HCT116 (cell line): Measurements from ENCODE around the gene GALNT5. TPM values are rescaled to one million over a fixed set of nuclear protein-coding genes. Genes with fewer than 3 reads are reported as not detected.

Experiments used
- ATAC-seq: fragments of 200-7000 bp; cut with Tn5 transposase; 2 replicates; pipeline ENCODE4 v1.9.1; 2020; ENCODE audit warnings: mild to moderate bottlenecking, moderate library complexity
- BruUV-seq: library from RNA; stranded (reverse); fragments of 400-500 nt; replicated peaks from 2 replicates; lab custom pipeline; 2021; lab: Mats Ljungman, UMichigan
- CTCF ChIA-PET: fragments of 300-600 bp; sonication (Branson Sonifier 250); formaldehyde crosslinking; loops from one replicate; lab custom pipeline; 2021; ENCODE audit warnings: antibody characterized with exemption; lab: Charles Lee
- POLR2A ChIA-PET: fragments of 300-600, 350-600 bp; sonication (Branson Sonifier 250); formaldehyde crosslinking; loops from one replicate; lab custom pipeline; 2021; ENCODE audit warnings: antibody characterized with exemption; lab: Charles Lee
- RAD21 ChIA-PET, 2 experiments: fragments of 300-600 bp; sonication (Branson Sonifier 250); formaldehyde crosslinking; loops; one replicate each; lab custom pipeline; 2023; ENCODE audit warnings: low total read pairs in 2 of 2; ENCODE audit not compliant: uncharacterized antibody in 2 of 2, unreplicated experiment in 2 of 2, low non-redundant PET in 1 of 2; lab: Charles Lee
- DNase-seq: peaks from one replicate; pipeline ENCODE4 v3.0.0-alpha.2; 2010; ENCODE audit warnings: low read depth, low spot score
- H2AFZ ChIP-seq: fragments of 200-600 bp; shearing (Covaris generic), sonication (generic); 2 replicates; pipeline ENCODE4 v1.6.1; 2017; ENCODE audit warnings: low read depth, mixed run types, mixed read lengths, antibody characterized with exemption, low read length; ENCODE audit not compliant: poor library complexity, severe bottlenecking
- H3K27ac ChIP-seq: 2 replicates; pipeline ENCODE4 v1.5.1; 2012; ENCODE audit warnings: low read depth, low read length
- H3K27me3 ChIP-seq: fragments of 200-600 bp; sonication (generic); 2 replicates; pipeline ENCODE4 v1.6.1; 2016; ENCODE audit warnings: mixed run types, low read length, mixed read lengths; ENCODE audit not compliant: insufficient read depth
- H3K36me3 ChIP-seq, 2 experiments: fragments of 200-500 bp in 1 of 2; fragments of 200-600 bp in 1 of 2; sonication (Bioruptor generic) in 1 of 2; sonication (generic) in 1 of 2; 2 replicates each; pipeline versions ENCODE4 v1.5.1 to v1.6.1; 2014 to 2016; ENCODE audit warnings: low read length in 2 of 2, inconsistent platforms in 1 of 2, mixed read lengths in 1 of 2, mixed run types in 1 of 2; ENCODE audit not compliant: insufficient read depth in 2 of 2, control insufficient read depth in 1 of 2
- H3K4me1 ChIP-seq, 2 experiments: fragments of 200-600 bp in 1 of 2; sonication (generic) in 1 of 2; 2 replicates each; pipeline versions ENCODE4 v1.5.1 to v1.6.1; 2012 to 2017; ENCODE audit warnings: low read length in 2 of 2, inconsistent platforms in 1 of 2, mild to moderate bottlenecking in 1 of 2, mixed read lengths in 1 of 2, mixed run types in 1 of 2, moderate library complexity in 1 of 2; ENCODE audit not compliant: insufficient read depth in 2 of 2, control insufficient read depth in 1 of 2
- H3K4me2 ChIP-seq: fragments of 200-600 bp; sonication (generic); 2 replicates; pipeline ENCODE4 v1.6.1; 2017; ENCODE audit warnings: mixed run types, low read length, mixed read lengths
- H3K4me3 ChIP-seq, 2 experiments: fragments of 200-600 bp in 1 of 2; sonication (generic) in 1 of 2; replicated peaks in 1 of 2; 2 replicates each; pipeline ENCODE4 v1.5.1; 2011 to 2016; ENCODE audit warnings: low read length in 2 of 2, control low read depth in 1 of 2, low read depth in 1 of 2, mild to moderate bottlenecking in 1 of 2, mixed read lengths in 1 of 2, mixed run types in 1 of 2
- H3K79me2 ChIP-seq: fragments of 200-600 bp; sonication (generic); 2 replicates; pipeline ENCODE4 v1.6.1; 2017; ENCODE audit warnings: mild to moderate bottlenecking, mixed run types, low read length, moderate library complexity, mixed read lengths; ENCODE audit not compliant: insufficient read depth
- H3K9ac ChIP-seq: fragments of 200-600 bp; sonication (generic); 2 replicates; pipeline ENCODE4 v1.6.1; 2016; ENCODE audit warnings: low read length, mixed read lengths
- H3K9me2 ChIP-seq: fragments of 200-600 bp; sonication (generic), shearing (Covaris generic); 2 replicates; pipeline ENCODE4 v1.6.1; 2017; ENCODE audit warnings: mixed run types, mild to moderate bottlenecking, moderate library complexity; ENCODE audit not compliant: insufficient read depth
- H3K9me3 ChIP-seq, 2 experiments: fragments of 200-500 bp in 1 of 2; fragments of 200-600 bp in 1 of 2; sonication (Bioruptor generic) in 1 of 2; sonication (generic) in 1 of 2; 2 replicates each; pipeline ENCODE4 v1.6.1; 2014 to 2017; ENCODE audit warnings: low read length in 2 of 2, mixed read lengths in 2 of 2, inconsistent platforms in 1 of 2, low read depth in 1 of 2, mild to moderate bottlenecking in 1 of 2, mixed run types in 1 of 2, moderate library complexity in 1 of 2; ENCODE audit not compliant: control insufficient read depth in 1 of 2, insufficient read depth in 1 of 2
- H4K20me1 ChIP-seq: fragments of 200-600 bp; sonication (generic), shearing (Covaris generic); 2 replicates; pipeline ENCODE4 v1.6.1; 2017; ENCODE audit warnings: mixed run types, mild to moderate bottlenecking, moderate library complexity; ENCODE audit not compliant: insufficient read depth
- CBX3 ChIP-seq: IDR thresholded peaks from 2 replicates; pipeline ENCODE4 v1.6.1; 2012; ENCODE audit warnings: low read depth
- CEBPB ChIP-seq: IDR thresholded peaks from 2 replicates; pipeline ENCODE4 v1.6.1; 2012; ENCODE audit warnings: low read depth
- CTCF ChIP-seq, 3 experiments: fragments of 200-600 bp in 1 of 3; sonication (generic) in 1 of 3; IDR thresholded peaks in 2 of 3; conservative IDR thresholded peaks in 1 of 3; 2 replicates each; pipeline ENCODE4 v1.5.1; 2012 to 2017; ENCODE audit warnings: low read depth in 2 of 3, low read length in 2 of 3, antibody characterized with exemption in 1 of 3, borderline replicate concordance in 1 of 3, control low read depth in 1 of 3, mild to moderate bottlenecking in 1 of 3, mixed read lengths in 1 of 3, mixed run types in 1 of 3, moderate library complexity in 1 of 3; ENCODE audit not compliant: insufficient read depth in 1 of 3
- EZH2 ChIP-seq: fragments of 200-600 bp; sonication (generic); IDR thresholded peaks from 2 replicates; pipeline ENCODE4 v1.6.1; 2017; ENCODE audit warnings: antibody characterized with exemption, mixed run types
- FOSL1 ChIP-seq: IDR thresholded peaks from 2 replicates; pipeline ENCODE4 v1.6.1; 2012; ENCODE audit warnings: low read depth
- JUND ChIP-seq: IDR thresholded peaks from 2 replicates; pipeline ENCODE4 v1.6.1; 2012
- POLR2A ChIP-seq: IDR thresholded peaks from 2 replicates; pipeline ENCODE4 v1.7.0; 2011; ENCODE audit warnings: borderline replicate concordance; ENCODE audit not compliant: insufficient read depth, insufficient read length; ENCODE audit errors: extremely low read depth
- POLR2AphosphoS5 ChIP-seq: IDR thresholded peaks from 2 replicates; pipeline ENCODE4 v1.6.1; 2011; ENCODE audit warnings: mild to moderate bottlenecking, low read depth, low read length, moderate library complexity
- RAD21 ChIP-seq: IDR thresholded peaks from 2 replicates; pipeline ENCODE4 v1.6.1; 2012; ENCODE audit warnings: low read depth, mild to moderate bottlenecking
- SP1 ChIP-seq: IDR thresholded peaks from 2 replicates; pipeline ENCODE4 v1.6.1; 2012; ENCODE audit warnings: low read depth
- SRF ChIP-seq: IDR thresholded peaks from 2 replicates; pipeline ENCODE4 v1.6.1; 2012; ENCODE audit warnings: low read depth
- TCF7L2 ChIP-seq: IDR thresholded peaks from 2 replicates; pipeline ENCODE4 v1.7.0; 2011; ENCODE audit warnings: borderline replicate concordance, inconsistent platforms; ENCODE audit not compliant: insufficient read depth, insufficient read length; ENCODE audit errors: extremely low read depth
- YY1 ChIP-seq: IDR thresholded peaks from 2 replicates; pipeline ENCODE4 v1.6.1; 2011; ENCODE audit warnings: low read length, low read depth, moderate library complexity, mild to moderate bottlenecking; ENCODE audit not compliant: insufficient replicate concordance; ENCODE audit errors: extremely low read depth
- ZBTB33 ChIP-seq: IDR thresholded peaks from 2 replicates; pipeline ENCODE4 v1.6.1; 2011; ENCODE audit warnings: mild to moderate bottlenecking, low read length, moderate library complexity; ENCODE audit not compliant: insufficient replicate concordance; ENCODE audit errors: extremely low read depth
- ZFX ChIP-seq: fragments of 450-650 bp; IDR thresholded peaks from 2 replicates; pipeline ENCODE4 v1.6.1; 2017
- ZNF274 ChIP-seq: fragments of 200-500 bp; sonication (Bioruptor generic); IDR thresholded peaks from 2 replicates; pipeline ENCODE4 v1.6.1; 2014; ENCODE audit warnings: mild to moderate bottlenecking, low read depth, low read length, inconsistent platforms
- intact Hi-C: fragments of 100-400 bp; cut with micrococcal nuclease; formaldehyde crosslinking; loops from 2 replicates; pipeline ENCODE4 v1.10.0; 2022
- total RNA-seq: library from RNA; stranded (reverse); gene quantifications from one replicate; pipeline ENCODE4 v1.2.1, GENCODE V29; 2021; ENCODE audit not compliant: unreplicated experiment
- TF ChIP-seq, protein P1 (sequence below): IDR thresholded peaks from 2 replicates; pipeline ENCODE4 v1.6.1; 2012
- TF ChIP-seq, protein P2 (sequence below): IDR thresholded peaks from 2 replicates; pipeline ENCODE4 v1.6.1; 2012; ENCODE audit warnings: low read depth

GALNT5 gene
- total RNA-seq, 1 experiment from 2014 or later, result 3.9 TPM

- POLR2A ChIA-PET, result no interaction called here
- CTCF ChIA-PET, result no interaction called here
- no peak overlapping the region for H2AFZ ChIP-seq
Observed at GRCh38 chr2:157218911-157219310, 38.6 kb upstream of the GALNT5 start.

More at GRCh38 chr2:157218911-157219310, 38.6 kb upstream of the GALNT5 start:
- no peaks in the 10 kb centered on the region for H3K27me3 ChIP-seq
- no peak overlapping the region for H3K9ac ChIP-seq
- no peaks in the 10 kb centered on the region for H3K79me2 ChIP-seq
- H3K36me3 ChIP-seq, result no peaks in the 10 kb centered on the region
- H3K9me2 ChIP-seq, result no peaks in the 10 kb centered on the region
- no peaks in the 10 kb centered on the region for H3K9me3 ChIP-seq
- no peak for ATAC-seq
- BruUV-seq, result no TSS peak
- no peak overlapping the region for H3K27ac ChIP-seq
- no peak for TF ChIP-seq POLR2AphosphoS5
- TF ChIP-seq CTCF (IDR thresholded peaks at IDR 0.05 in 2 of 3, conservative IDR thresholded peaks at IDR 0.05 in 1 of 3; ENCODE audit: borderline replicate concordance in 1 of 3, insufficient read depth in 1 of 3, low read depth in 2 of 3, low read length in 2 of 3), result no peak
- TF ChIP-seq POLR2A, result no peak
- TF ChIP-seq ZBTB33, result no peak
- no peak for TF ChIP-seq FOSL1
- no peak for TF ChIP-seq CEBPB
- TF ChIP-seq TCF7L2, result no peak
- TF ChIP-seq, protein P1, sequence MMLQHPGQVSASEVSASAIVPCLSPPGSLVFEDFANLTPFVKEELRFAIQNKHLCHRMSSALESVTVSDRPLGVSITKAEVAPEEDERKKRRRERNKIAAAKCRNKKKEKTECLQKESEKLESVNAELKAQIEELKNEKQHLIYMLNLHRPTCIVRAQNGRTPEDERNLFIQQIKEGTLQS, result no peak
- no peak for TF ChIP-seq JUND
- TF ChIP-seq ZFX, result no peak
- TF ChIP-seq SP1, result no peak
- TF ChIP-seq YY1, result no peak
- TF ChIP-seq EZH2, result no peak
- no peak for TF ChIP-seq RAD21
- TF ChIP-seq, protein P2, sequence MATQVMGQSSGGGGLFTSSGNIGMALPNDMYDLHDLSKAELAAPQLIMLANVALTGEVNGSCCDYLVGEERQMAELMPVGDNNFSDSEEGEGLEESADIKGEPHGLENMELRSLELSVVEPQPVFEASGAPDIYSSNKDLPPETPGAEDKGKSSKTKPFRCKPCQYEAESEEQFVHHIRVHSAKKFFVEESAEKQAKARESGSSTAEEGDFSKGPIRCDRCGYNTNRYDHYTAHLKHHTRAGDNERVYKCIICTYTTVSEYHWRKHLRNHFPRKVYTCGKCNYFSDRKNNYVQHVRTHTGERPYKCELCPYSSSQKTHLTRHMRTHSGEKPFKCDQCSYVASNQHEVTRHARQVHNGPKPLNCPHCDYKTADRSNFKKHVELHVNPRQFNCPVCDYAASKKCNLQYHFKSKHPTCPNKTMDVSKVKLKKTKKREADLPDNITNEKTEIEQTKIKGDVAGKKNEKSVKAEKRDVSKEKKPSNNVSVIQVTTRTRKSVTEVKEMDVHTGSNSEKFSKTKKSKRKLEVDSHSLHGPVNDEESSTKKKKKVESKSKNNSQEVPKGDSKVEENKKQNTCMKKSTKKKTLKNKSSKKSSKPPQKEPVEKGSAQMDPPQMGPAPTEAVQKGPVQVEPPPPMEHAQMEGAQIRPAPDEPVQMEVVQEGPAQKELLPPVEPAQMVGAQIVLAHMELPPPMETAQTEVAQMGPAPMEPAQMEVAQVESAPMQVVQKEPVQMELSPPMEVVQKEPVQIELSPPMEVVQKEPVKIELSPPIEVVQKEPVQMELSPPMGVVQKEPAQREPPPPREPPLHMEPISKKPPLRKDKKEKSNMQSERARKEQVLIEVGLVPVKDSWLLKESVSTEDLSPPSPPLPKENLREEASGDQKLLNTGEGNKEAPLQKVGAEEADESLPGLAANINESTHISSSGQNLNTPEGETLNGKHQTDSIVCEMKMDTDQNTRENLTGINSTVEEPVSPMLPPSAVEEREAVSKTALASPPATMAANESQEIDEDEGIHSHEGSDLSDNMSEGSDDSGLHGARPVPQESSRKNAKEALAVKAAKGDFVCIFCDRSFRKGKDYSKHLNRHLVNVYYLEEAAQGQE, result no peak
- TF ChIP-seq CBX3, result no peak
- TF ChIP-seq SRF, result no peak
- TF ChIP-seq ZNF274, result no peak
- TF ChIP-seq, all 23 proteins: peak for 0
- no peak overlapping the region for H3K4me2 ChIP-seq
- no peak for DNase-seq
- no peaks in the 10 kb centered on the region for H3K4me1 ChIP-seq
- intact Hi-C loops, result no loop called here
- no peak overlapping the region for H3K4me3 ChIP-seq
- no peaks in the 10 kb centered on the region for H4K20me1 ChIP-seq
- RAD21 ChIA-PET, result no interaction called here
